ENCODE results near the gene AUTS2.

DNA sequence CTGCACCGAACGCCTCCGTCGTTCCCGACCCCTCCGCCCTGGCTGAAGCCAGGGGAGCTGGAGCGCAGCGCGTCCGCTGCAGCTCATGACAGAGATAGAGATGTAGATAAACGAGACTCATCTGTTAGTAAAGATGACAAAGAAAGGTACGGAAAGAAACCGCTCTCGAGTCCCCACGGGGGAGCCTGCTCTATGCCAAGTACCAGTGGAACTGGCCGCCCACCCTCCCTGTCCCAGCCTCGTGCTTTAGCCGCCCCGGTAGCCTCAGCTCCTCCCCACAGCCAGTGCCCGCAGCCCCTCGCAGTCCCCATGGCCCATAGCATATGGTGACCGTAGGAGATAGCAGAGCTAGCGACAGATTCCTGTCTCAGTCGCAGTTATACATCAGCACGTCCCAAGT is 1189.0 kb downstream of the AUTS2 start:
- TF ChIP-seq, protein P1, sequence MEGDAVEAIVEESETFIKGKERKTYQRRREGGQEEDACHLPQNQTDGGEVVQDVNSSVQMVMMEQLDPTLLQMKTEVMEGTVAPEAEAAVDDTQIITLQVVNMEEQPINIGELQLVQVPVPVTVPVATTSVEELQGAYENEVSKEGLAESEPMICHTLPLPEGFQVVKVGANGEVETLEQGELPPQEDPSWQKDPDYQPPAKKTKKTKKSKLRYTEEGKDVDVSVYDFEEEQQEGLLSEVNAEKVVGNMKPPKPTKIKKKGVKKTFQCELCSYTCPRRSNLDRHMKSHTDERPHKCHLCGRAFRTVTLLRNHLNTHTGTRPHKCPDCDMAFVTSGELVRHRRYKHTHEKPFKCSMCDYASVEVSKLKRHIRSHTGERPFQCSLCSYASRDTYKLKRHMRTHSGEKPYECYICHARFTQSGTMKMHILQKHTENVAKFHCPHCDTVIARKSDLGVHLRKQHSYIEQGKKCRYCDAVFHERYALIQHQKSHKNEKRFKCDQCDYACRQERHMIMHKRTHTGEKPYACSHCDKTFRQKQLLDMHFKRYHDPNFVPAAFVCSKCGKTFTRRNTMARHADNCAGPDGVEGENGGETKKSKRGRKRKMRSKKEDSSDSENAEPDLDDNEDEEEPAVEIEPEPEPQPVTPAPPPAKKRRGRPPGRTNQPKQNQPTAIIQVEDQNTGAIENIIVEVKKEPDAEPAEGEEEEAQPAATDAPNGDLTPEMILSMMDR (conservative IDR thresholded peaks at IDR 0.05; ENCODE audit: low read length) = no peak
- no peak for TF ChIP-seq EZH2phosphoT487 (IDR thresholded peaks at IDR 0.05; ENCODE audit: borderline replicate concordance)
